ENCODE measurements around the gene GART.

- peak; percentile 81 to 93 for TF ChIP-seq POLR2A (IDR thresholded peaks at IDR 0.05)
- TF ChIP-seq, protein P1, sequence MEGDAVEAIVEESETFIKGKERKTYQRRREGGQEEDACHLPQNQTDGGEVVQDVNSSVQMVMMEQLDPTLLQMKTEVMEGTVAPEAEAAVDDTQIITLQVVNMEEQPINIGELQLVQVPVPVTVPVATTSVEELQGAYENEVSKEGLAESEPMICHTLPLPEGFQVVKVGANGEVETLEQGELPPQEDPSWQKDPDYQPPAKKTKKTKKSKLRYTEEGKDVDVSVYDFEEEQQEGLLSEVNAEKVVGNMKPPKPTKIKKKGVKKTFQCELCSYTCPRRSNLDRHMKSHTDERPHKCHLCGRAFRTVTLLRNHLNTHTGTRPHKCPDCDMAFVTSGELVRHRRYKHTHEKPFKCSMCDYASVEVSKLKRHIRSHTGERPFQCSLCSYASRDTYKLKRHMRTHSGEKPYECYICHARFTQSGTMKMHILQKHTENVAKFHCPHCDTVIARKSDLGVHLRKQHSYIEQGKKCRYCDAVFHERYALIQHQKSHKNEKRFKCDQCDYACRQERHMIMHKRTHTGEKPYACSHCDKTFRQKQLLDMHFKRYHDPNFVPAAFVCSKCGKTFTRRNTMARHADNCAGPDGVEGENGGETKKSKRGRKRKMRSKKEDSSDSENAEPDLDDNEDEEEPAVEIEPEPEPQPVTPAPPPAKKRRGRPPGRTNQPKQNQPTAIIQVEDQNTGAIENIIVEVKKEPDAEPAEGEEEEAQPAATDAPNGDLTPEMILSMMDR (IDR thresholded peaks at IDR 0.05): peak; percentile 32 to 70 (median 50)
Observed at GRCh38 chr21:33479679-33480480, 62.0 kb downstream of the GART start, which contains the start of gene TMEM50B.

All from Peyer's patch (tissue), 4 donors.